ENCODE data around the gene LRIT2. TPM values are rescaled to one million over a fixed set of nuclear protein-coding genes. Genes with fewer than 3 reads are reported as not detected.

LRIT2 gene
- total RNA-seq, 1 experiment from 2014 or later = not detected

DNA sequence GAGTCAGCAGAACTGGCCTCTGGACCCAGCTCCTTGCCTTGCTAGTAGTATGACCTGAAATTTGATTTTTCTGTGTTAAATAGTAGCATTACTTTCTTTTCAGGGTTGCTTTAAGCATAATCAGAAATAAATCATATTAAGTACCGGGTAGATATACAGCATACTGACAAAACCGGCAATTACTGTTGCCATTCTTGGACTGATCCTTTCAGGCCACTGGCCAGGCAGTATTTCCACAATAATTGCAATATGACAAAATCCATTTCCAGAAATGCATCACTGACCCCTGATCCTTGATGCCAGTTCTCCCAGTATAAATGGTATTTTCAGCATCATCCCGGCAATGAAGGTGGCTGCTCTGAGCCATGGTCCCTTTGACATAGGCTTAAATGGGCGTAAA is 9.1 kb upstream of the LRIT2 start:
- Histone ChIP-seq H3K18ac (ENCODE audit: insufficient read length, low read depth, low read length) (no peak overlapping the region), H3K79me2 (ENCODE audit: insufficient read depth, low read length) (no peaks in the 10 kb centered on the region), H3K79me1 (ENCODE audit: insufficient read depth, low read depth, low read length, poor library complexity, severe bottlenecking) (no peaks in the 10 kb centered on the region), H2BK20ac (ENCODE audit: low read depth, low read length, poor library complexity, severe bottlenecking) (no peak overlapping the region), H3K27ac (ENCODE audit: insufficient read length, low read depth, low read length) (no peak overlapping the region), H2BK5ac (ENCODE audit: insufficient read length, low read length) (no peak overlapping the region), H2BK15ac (ENCODE audit: low read depth, low read length) (no peak overlapping the region), H4K91ac (ENCODE audit: insufficient read length, low read depth, low read length) (no peak overlapping the region), H4K20me1 (ENCODE audit: control insufficient read depth, insufficient read depth, insufficient read length) (no peaks in the 10 kb centered on the region), H2BK12ac (ENCODE audit: insufficient read length, low read depth, low read length) (no peak overlapping the region), H3K4ac (ENCODE audit: low read depth, low read length) (no peak overlapping the region), H3K56ac (ENCODE audit: insufficient read length, low read depth, low read length) (no peak overlapping the region), H3K9me3 (ENCODE audit: control insufficient read depth, low read depth, low read length) (no peaks in the 10 kb centered on the region), H3K9ac (ENCODE audit: extremely low read depth, insufficient read length, low read length) (no peak overlapping the region), H4K5ac (ENCODE audit: insufficient read length, low read depth, low read length) (no peak overlapping the region), H3K23me2 (ENCODE audit: insufficient read length, low read depth, low read length, poor library complexity, severe bottlenecking) (no peaks in the 10 kb centered on the region), H3T11ph (ENCODE audit: low read length) (no peak overlapping the region), H2AK5ac (ENCODE audit: insufficient read length, low read length) (no peak overlapping the region), H3K14ac (ENCODE audit: insufficient read depth, low read length) (no peak overlapping the region), H3K4me2 (ENCODE audit: insufficient read depth, insufficient read length, low read length) (no peak overlapping the region), H4K8ac (replicated peaks; ENCODE audit: insufficient read length, low read depth, low read length) (no peak overlapping the region), H3K27me3 (ENCODE audit: insufficient read depth, low read length) (peaks cover 3% of the 10 kb centered on the region; the same call in 1 of the 2 replicates), H3K23ac (ENCODE audit: insufficient read length, low read depth, low read length) (no peak overlapping the region), H2AFZ (ENCODE audit: low read length) (no peak overlapping the region), H3K4me1 (ENCODE audit: insufficient read depth, low read length) (no peaks in the 10 kb centered on the region), H2BK120ac (ENCODE audit: low read depth, low read length, poor library complexity, severe bottlenecking) (no peak overlapping the region)
- H3K4me3 Mint-ChIP-seq = no peak overlapping the region
- peaks cover 4% of the 10 kb centered on the region in 2 experiments; a peak in 3 of 4 replicates for H3K4me1 Mint-ChIP-seq
- peak overlapping the region in 1 of 3 experiments; percentile 15; a peak in 1 of 7 replicates for H3K27ac Mint-ChIP-seq
- TF ChIP-seq, protein P1, sequence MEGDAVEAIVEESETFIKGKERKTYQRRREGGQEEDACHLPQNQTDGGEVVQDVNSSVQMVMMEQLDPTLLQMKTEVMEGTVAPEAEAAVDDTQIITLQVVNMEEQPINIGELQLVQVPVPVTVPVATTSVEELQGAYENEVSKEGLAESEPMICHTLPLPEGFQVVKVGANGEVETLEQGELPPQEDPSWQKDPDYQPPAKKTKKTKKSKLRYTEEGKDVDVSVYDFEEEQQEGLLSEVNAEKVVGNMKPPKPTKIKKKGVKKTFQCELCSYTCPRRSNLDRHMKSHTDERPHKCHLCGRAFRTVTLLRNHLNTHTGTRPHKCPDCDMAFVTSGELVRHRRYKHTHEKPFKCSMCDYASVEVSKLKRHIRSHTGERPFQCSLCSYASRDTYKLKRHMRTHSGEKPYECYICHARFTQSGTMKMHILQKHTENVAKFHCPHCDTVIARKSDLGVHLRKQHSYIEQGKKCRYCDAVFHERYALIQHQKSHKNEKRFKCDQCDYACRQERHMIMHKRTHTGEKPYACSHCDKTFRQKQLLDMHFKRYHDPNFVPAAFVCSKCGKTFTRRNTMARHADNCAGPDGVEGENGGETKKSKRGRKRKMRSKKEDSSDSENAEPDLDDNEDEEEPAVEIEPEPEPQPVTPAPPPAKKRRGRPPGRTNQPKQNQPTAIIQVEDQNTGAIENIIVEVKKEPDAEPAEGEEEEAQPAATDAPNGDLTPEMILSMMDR (conservative IDR thresholded peaks at IDR 0.05) = no peak
- DNase-seq = no peak
- no peaks in the 10 kb centered on the region for H3K36me3 Mint-ChIP-seq (ENCODE audit: insufficient read depth in 1 of 3, low read depth in 3 of 3)
- no peaks in the 10 kb centered on the region for H3K9me3 Mint-ChIP-seq
- no CpG with 5 or more reads among the region's 4 CpGs for WGBS (ENCODE audit: extremely low coverage, insufficient read length, low lambda C conversion rate)
- H3K27me3 Mint-ChIP-seq (ENCODE audit: low read depth) = peaks cover 40% of the 10 kb centered on the region

All from H9 (cell line).